Measurements from ENCODE around the gene PDE6G. TPM values are rescaled to one million over a fixed set of nuclear protein-coding genes. Genes with fewer than 3 reads are reported as not detected.

The PDE6G gene
- total and polyA plus RNA-seq, 2 donors (not counting 3 experiments of a cell fraction or from before 2014, with no cell fraction given): 1.8 to 3.7 TPM

- Histone ChIP-seq H3K9ac (replicated peaks; ENCODE audit: extremely low read depth, insufficient read depth, low read length) (no peak overlapping the region), H2AFZ (ENCODE audit: low read depth, low read length) (no peak overlapping the region), H3K4me2 (ENCODE audit: insufficient read depth, low read length) (no peak overlapping the region), H3K79me2 (ENCODE audit: control insufficient read depth, insufficient read depth, low read length) (peaks cover 30% of the 10 kb centered on the region), H3K27ac (ENCODE audit: insufficient read depth, low read depth, low read length) (no peak overlapping the region), H3K4me1 (ENCODE audit: control insufficient read depth, extremely low read depth, insufficient read depth, low read length) (peaks cover 21% of the 10 kb centered on the region), H3K27me3 (ENCODE audit: control insufficient read depth in 2 of 2, insufficient read depth in 2 of 2, low read length in 2 of 2) (no peaks in the 10 kb centered on the region), H3K36me3 (ENCODE audit: control insufficient read depth in 2 of 2, extremely low read depth in 1 of 2, insufficient read depth in 2 of 2, low read length in 2 of 2) (peaks cover 3 to 27% of the 10 kb centered on the region in 2 experiments), H3K9me3 (replicated peaks; ENCODE audit: control insufficient read depth, insufficient read depth, low read length) (no peaks in the 10 kb centered on the region), H3K9me1 (replicated peaks; ENCODE audit: control insufficient read depth, extremely low read depth, insufficient read depth, low read length) (no peaks in the 10 kb centered on the region), H4K20me1 (replicated peaks; ENCODE audit: control insufficient read depth, extremely low read depth, insufficient read depth, low read length) (no peaks in the 10 kb centered on the region), H3K4me3 (replicated peaks in 1 of 3; ENCODE audit: insufficient read depth in 1 of 3, low read depth in 1 of 3, low read length in 3 of 3) (no peak overlapping the region)
- no peak for TF ChIP-seq CTCF (IDR thresholded peaks at IDR 0.05; ENCODE audit: extremely low read depth in 1 of 2, insufficient read depth in 1 of 2, low read depth in 1 of 2, low read length in 2 of 2)
- no peak for TF ChIP-seq POLR2AphosphoS5 (IDR thresholded peaks at IDR 0.05; ENCODE audit: insufficient read depth, low read depth, low read length)
- TF ChIP-seq JUN (IDR thresholded peaks at IDR 0.05; ENCODE audit: borderline replicate concordance, insufficient read depth, insufficient read length, low read depth): no peak
- no peak for TF ChIP-seq FOS (IDR thresholded peaks at IDR 0.05; ENCODE audit: borderline replicate concordance, insufficient read depth, low read length)
- no peak for TF ChIP-seq POLR2A (IDR thresholded peaks at IDR 0.05; ENCODE audit: low read depth, low read length)
- no peak for TF ChIP-seq MAX (IDR thresholded peaks at IDR 0.05; ENCODE audit: insufficient read depth, insufficient read length)
- TF ChIP-seq MYC (IDR thresholded peaks at IDR 0.05; ENCODE audit: low read depth, low read length): no peak
- TF ChIP-seq GATA2 (IDR thresholded peaks at IDR 0.05; ENCODE audit: insufficient read depth, insufficient read length, low read depth, low read length): no peak
- no peak for TF ChIP-seq EZH2 (IDR thresholded peaks at IDR 0.05; ENCODE audit: borderline replicate concordance, low read depth, low read length, severe bottlenecking)
- no peak for FAIRE-seq
- POLR2A ChIA-PET: no interaction called here
- no TSS peak for BruUV-seq (replicated peaks)
- no peak for DNase-seq (ENCODE audit: low read depth, low spot score)
- intact Hi-C loops (cut with micrococcal nuclease) (no loop called here), dilution Hi-C loops (cut with MboI; ENCODE audit: extremely low pct_ligation_motif_present, low sequenced_read_pairs) (no loop called here)
- CTCF ChIA-PET: no interaction called here
These were observed 49.3 kb upstream of the PDE6G start for GRCh38 chr17:81705518-81706231.

Measured in endothelial cell of umbilical vein (primary cell).